Activated naive CD4-positive, alpha-beta T cell treated with Interleukin-2 at 50 U/mL for 16 hours (primary cell): ENCODE data around the gene TBXAS1.
"Not testable (repeated sequence)": the region's sequence is repeated elsewhere in the genome, so short reads cannot be mapped to it uniquely, and the experiment has no call there.

Experiments
- DNase-seq: peaks from one replicate; pipeline ENCODE4 v3.0.0-alpha.2; 2020

Gene TBXAS1

DNA sequence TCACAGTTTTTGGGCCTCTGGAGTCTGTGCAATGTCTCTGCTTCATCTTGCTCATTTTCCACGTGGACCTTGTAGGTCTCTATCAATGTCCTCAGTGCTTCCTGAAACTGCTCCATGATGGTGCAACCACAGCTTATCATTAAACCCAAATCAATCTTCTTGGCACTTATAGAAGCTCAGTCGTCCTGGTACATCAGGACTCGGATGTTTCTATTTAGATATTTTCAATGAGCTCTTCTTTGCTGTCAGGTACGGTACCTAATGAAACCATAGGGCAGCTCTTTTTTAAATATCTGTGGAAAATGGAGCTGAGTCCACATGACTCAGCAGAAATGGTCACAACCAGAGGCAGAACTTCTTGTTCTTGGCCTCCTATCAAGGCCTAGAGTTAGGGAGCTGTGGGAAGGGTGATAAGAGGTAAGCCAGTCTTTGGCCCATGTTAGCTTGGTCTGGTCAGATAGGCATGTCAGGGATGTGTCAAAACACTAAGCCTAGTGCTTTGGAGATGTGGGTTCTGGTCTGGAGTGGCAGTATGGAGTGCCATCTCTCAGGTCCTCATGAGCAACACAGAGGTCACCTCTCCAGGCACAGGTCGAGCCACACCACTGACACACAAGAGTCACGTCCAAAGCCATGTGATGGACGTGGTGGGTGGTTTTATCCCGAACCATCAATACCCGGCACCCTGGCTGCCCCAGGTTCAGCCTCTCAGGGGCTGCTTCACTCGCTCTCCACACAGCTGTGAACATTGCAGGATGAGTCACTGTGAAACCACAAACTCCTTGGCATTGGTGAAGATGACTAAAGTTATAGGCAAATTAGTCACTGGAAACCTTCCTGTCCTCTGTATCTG, 87.0 kb downstream of the TBXAS1 start:
- DNase-seq: peak; percentile 68

GRCh38 chr7:139916717-139917395, 87.8 kb downstream of the TBXAS1 start:
- DNase-seq: no peak

DNA sequence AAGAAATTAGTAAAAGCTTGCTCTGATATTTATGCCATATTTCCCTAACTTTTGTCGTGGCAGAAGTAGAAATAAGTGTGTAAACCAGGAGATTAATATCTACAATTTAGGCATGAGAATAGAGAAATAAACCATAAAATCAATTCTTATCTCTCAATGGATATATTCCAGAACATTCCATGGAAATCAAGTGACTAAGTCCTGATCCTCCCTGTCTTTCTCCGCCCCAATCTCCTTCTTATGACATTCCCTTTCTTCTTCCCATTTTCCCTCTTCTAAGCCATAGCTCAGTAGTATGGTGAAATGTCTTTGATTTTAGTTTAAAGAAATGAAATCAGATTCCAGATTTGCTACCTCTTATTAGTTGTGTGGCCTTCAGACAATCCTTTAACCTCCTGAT, 88.8 kb downstream of the TBXAS1 start:
- DNase-seq: no peak

DNA sequence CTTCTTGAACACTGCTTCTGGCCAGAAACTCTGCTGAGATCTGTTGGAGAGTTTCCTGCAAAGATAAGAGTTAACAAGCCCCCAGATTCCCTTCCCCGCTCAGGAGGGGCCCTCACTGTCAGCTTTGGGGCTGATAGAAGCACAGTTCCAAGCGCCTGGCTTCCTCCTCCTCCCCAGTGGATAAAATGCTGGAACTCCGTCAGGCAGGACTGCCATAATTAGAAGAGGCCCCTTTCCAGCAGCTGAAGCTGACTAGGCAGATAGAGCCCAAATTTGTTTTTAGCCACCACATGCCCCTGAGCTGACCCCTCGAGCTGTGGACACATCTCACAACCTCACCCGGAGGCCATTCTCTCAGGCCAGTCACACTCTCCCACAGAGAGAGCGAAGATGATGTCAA, 89.4 kb downstream of the TBXAS1 start:
- DNase-seq: no peak

GRCh38 chr7:139923090-139923489, 94.0 kb downstream of the TBXAS1 start:
- DNase-seq: no peak

DNA sequence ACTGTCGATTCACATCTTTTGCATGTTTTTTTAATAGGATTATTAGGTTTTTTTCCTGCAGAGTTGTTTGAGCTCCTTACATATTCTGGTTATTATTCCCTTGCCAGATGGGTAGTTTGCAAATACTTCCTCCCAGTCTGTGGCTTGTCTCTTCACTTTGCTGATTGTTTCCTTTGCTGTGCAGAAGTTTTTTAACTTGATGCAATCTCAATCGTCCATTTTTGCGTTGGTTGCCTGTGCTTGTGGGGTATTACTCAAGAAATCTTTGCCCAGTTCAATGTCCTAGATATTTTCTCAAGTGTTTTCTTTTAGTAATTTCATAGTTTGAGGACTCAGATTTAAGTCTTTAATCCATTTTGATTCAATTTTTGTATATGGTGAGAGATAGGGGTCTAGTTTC, 95.4 kb downstream of the TBXAS1 start:
- no peak for DNase-seq

GRCh38 chr7:139929221-139929620, 100.2 kb downstream of the TBXAS1 start:
- DNase-seq: not testable (repeated sequence)

- no peak for DNase-seq
Observed at GRCh38 chr7:139930286-139930965, 101.4 kb downstream of the TBXAS1 start.

DNA sequence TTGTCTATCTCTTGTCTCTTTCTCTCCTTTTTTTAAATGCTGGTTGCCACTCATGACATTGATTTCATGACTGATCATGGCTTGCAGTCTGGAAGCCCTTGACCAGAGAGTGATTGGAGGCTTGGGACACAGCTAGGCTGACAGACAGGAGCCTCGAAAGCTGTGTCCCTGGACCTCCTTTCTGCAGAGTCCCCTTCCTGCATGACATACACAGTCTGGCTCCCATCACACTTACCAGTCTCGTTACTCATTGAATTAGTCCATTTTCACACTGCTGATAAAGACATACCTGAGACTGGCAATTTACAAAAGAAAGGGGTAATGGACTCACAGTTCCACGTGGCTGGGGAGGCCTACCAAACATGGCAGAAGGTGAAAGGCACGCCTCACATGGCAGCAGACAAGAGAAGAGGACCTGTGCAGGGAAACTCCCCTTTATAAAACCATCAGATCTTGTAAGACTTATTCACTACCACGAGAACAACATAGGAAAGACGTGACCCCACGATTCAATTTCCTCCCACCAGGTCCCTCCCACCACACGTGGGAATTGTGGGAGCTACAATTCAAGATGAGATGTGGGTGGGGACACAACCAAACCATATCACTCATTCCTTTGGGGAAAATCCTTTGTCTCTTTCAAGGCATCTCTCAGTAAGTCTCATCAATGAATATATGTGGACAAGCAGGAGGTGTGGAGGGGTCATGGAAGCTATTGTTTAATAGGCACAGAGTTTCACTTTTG, 102.3 kb downstream of the TBXAS1 start:
- peak; percentile 38 for DNase-seq

- DNase-seq: no peak
Observed at GRCh38 chr7:139932531-139932930, 103.5 kb downstream of the TBXAS1 start.

GRCh38 chr7:139936760-139937310, 107.8 kb downstream of the TBXAS1 start:
- DNase-seq: no peak

- no peak for DNase-seq
Observed at GRCh38 chr7:139937715-139938114, 108.7 kb downstream of the TBXAS1 start.

DNA sequence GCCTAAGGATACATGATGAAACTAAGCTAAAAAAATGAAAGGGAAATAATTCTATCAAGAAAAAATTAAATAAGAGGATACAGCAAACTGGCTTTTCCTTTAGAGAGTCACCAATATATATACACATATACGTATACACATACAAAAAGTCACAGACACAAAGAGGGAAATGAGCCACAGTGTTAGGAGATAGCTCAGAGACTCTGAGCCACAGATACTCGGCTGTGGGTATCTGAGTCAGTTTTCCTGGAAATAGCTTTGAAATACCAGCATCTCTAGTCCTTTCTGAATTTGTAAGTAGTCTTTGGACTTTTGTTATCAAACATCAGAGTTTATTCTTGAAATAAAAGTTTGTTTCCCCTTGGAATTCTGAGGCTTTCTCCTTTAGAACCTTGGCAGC, 111.8 kb downstream of the TBXAS1 start:
- DNase-seq: no peak

- no peak for DNase-seq
Observed at GRCh38 chr7:139941421-139941820, 112.4 kb downstream of the TBXAS1 start.

- DNase-seq: no peak
Observed at GRCh38 chr7:139941866-139942265, 112.8 kb downstream of the TBXAS1 start.

- no peak for DNase-seq
Observed at GRCh38 chr7:139942636-139943035, 113.6 kb downstream of the TBXAS1 start.

DNA sequence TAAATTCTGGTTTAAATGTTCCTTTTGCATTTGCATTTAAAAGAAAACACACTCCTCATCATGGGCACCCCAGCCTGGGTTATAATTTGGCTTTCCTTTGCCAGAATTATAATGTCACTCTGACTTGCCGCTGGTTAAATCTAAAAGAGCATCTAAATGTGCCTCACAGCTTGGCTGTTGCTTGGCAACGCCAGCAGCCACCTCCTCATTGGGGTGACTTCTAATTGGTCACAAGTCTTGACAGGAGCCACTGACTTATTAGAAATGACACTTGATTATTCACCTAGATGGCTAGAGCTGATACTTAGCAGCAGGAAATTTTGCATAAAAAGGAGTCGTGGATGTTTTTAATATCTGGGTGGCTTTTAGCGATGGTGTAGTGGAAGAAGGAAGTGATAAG, 114.3 kb downstream of the TBXAS1 start:
- no peak for DNase-seq

- no peak for DNase-seq
Observed at GRCh38 chr7:139944248-139944647, 115.2 kb downstream of the TBXAS1 start.

- DNase-seq: no peak
Observed at GRCh38 chr7:139946533-139946932, 117.5 kb downstream of the TBXAS1 start.

DNA sequence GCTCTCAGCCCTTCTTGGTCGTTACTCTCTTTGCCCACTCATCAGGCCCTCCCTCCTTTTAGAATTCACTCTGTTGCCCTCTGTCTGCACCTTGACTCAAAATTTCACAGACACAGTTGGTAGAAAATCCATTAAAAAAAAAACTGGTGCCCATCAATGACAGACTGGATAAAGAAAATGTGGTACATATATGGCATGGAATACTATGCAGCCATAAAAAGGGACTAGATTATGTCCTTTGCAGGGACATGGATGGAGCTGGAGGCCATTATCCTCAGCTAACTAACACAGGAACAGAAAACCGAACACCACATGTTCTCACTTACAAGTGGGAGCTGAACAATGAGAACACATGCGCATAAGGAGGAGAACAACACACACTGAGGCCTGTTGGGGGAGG, 118.0 kb downstream of the TBXAS1 start:
- no peak for DNase-seq

- no peak for DNase-seq
Observed at GRCh38 chr7:139948167-139948566, 119.1 kb downstream of the TBXAS1 start.

DNA sequence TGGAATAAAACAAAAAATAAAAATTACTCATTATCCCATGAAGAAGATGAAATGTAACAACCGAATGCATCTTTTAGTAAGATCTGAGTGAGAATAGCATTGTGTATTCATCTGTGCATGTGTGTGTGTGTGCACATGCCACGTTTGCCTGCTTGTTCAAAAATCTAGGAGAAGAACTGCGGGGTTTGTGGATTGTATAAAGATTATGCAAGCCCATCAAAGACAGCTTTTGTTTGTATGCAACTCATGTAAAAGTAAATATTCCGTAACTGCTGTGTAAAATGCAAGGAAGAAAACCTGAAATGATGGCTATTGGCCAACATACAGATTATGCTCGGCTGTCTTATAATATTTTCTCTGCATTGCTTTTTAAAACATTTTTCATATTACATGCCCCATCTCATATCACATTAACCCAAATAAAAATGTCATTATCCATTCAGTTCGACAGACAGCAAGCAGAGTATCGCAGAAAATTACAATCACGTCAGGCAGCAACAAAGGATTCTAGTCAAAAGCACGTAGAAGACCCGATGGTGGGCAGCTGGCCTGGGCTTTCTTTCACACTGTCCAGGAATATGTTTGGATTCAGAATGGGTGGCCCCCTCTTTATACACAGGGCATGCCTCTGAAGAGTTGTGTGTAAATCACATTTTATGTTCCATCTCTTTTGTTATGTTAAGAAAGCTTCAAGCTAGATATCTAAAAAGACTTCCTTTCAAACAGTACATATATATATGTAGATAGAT, 119.7 kb downstream of the TBXAS1 start:
- DNase-seq: no peak
